Tibial nerve (tissue), 4 donors: ENCODE results near the gene NCEH1. TPM values are rescaled to one million over a fixed set of nuclear protein-coding genes. Genes with fewer than 3 reads are reported as not detected.

Experiments
- DNase-seq, 2 donors: peaks; one replicate each; pipeline ENCODE4 v3.0.0-alpha.2; 2019; ENCODE audit warnings: low spot score in 2 of 2
- H3K27ac ChIP-seq, 4 donors: fragments of 200-600 bp; sonication (generic) in 3 of 4; one replicate each; pipeline ENCODE4 v1.5.1; 2017 to 2019; ENCODE audit warnings: mild to moderate bottlenecking in 1 of 4
- H3K27me3 ChIP-seq, 2 donors: fragments of 200-600 bp; sonication (generic) in 1 of 2; one replicate each; pipeline versions ENCODE4 v1.5.1 to v1.6.0; 2017 to 2019
- H3K36me3 ChIP-seq, 3 donors: fragments of 200-600 bp; sonication (generic); one replicate each; pipeline ENCODE4 v1.5.1; 2018 to 2019
- H3K4me1 ChIP-seq, 4 donors: fragments of 200-600 bp; sonication (generic) in 3 of 4; one replicate each; pipeline ENCODE4 v1.5.1; 2017 to 2019
- H3K4me3 ChIP-seq, 4 donors: fragments of 200-600 bp; sonication (generic) in 3 of 4; one replicate each; pipeline ENCODE4 v1.5.1; 2017 to 2019; ENCODE audit warnings: mild to moderate bottlenecking in 1 of 4, moderate library complexity in 1 of 4
- H3K9me3 ChIP-seq, 4 donors: fragments of 200-600 bp; sonication (generic) in 3 of 4; one replicate each; pipeline ENCODE4 v1.5.1; 2017 to 2019
- EP300 ChIP-seq, 2 donors: sonication (generic); formaldehyde crosslinking; IDR thresholded peaks; one replicate each; pipeline ENCODE4 v1.6.1; 2017; ENCODE audit warnings: antibody characterized with exemption in 2 of 2, mild to moderate bottlenecking in 1 of 2
- POLR2A ChIP-seq, 2 donors: fragments of 450-650 bp; IDR thresholded peaks; one replicate each; pipeline ENCODE4 v1.6.1; 2017; ENCODE audit warnings: antibody characterized with exemption in 2 of 2, mild to moderate bottlenecking in 2 of 2, moderate library complexity in 2 of 2
- WGBS, 2 donors: methylation state at CpG; one replicate each; pipeline ENCODE4 v1.1.5; 2018; 5-methylcytosine and 5-hydroxymethylcytosine counted together
- total RNA-seq, 4 donors: library from RNA; depleted of rRNA; stranded (reverse); fragments of >200 nt; gene quantifications; one replicate each; pipeline ENCODE4 v1.1.0, GENCODE V29; 2016
- TF ChIP-seq, protein P1 (sequence below), 5 experiments: fragments of 200-600 bp in 3 of 5; fragments of 450-650 bp in 2 of 5; sonication (generic) in 3 of 5; IDR thresholded peaks; one replicate each; pipeline ENCODE4 v1.5.1; 2016 to 2019; ENCODE audit warnings: antibody characterized with exemption in 5 of 5, mild to moderate bottlenecking in 3 of 5, moderate library complexity in 2 of 5

NCEH1 gene
- total RNA-seq, 4 donors from 2014 or later, result 4.3 to 13.5 (median 5.5) TPM

DNA sequence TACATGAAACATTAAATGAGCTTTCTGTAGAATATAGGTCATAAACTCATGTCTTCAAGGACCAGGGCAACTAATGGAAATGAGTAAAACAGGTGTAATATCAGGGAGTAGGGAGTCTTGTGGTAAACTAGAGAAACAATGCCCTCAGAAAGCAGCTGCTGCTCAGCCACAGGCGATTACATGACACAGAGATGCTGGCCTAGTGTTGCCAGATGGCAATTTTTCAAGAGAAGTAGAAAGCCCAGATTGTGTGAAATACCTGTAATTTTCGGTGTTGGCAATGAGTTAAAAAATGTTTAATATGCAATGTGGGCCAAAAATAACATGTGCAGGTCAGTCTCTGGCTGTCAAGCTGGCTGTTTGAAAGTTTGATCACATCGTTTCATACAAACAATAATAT is 23.4 kb downstream of the NCEH1 start:
- Histone ChIP-seq H3K9me3 (no peaks in the 10 kb centered on the region), H3K27ac (no peak overlapping the region), H3K27me3 (no peaks in the 10 kb centered on the region), H3K36me3 (no peaks in the 10 kb centered on the region), H3K4me3 (no peak overlapping the region), H3K4me1 (peaks cover 0 to 2% (median 0%) of the 10 kb centered on the region in 4 donors)
- WGBS, 2 donors, result 67 to 71% methylated on average over 3 of the region's 3 CpGs
- DNase-seq, result no peak
- no peak for TF ChIP-seq EP300 (IDR thresholded peaks at IDR 0.05)

DNA sequence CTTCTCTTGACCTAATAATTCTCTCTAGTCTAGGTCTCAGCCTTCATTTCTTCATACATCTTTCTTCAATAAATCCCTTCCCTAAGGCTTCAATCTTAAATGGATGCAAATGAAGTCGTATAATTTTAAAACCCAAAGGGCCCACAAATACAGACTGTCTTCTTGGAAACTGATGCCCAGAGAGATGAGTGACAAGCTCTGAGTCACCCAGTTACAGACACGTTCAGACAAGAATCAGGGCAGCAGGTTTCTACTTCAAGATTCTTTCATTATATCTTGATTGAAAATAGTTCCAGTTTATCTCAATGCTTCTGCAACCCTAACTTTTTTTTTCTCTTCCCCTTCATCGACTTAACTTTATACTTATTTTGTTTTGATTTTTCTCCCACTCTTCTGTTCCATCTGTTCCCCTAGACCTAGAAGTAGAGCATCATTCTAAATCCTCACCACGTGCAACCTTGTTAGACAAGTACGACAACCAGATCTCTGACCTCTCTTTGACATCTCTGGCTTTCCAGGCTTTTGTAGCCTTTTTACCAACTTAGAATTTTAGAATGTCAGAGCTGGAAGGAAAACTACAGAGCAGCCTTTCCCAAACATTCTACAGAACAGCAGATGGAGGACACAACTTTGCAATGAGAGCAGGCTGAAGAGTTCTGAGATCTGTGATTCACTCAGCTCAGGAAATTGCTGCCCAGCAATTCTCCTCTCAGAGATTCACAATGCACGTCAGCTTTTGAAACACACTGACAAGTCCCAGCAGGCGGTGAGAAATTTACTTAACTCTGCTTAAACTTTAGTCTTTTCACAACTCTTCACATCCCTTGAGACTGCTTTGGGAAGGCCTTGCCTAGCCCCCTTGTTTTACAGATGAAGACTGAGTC is 25.3 kb downstream of the NCEH1 start:
- Histone ChIP-seq H3K27ac (no peak overlapping the region), H3K4me3 (no peak overlapping the region), H3K36me3 (no peaks in the 10 kb centered on the region), H3K9me3 (no peaks in the 10 kb centered on the region), H3K4me1 (no peaks in the 10 kb centered on the region), H3K27me3 (no peaks in the 10 kb centered on the region)
- no peak for DNase-seq
- WGBS, 2 donors, result 80 to 83% methylated on average over 7 of the region's 7 CpGs
- TF ChIP-seq, protein P1, sequence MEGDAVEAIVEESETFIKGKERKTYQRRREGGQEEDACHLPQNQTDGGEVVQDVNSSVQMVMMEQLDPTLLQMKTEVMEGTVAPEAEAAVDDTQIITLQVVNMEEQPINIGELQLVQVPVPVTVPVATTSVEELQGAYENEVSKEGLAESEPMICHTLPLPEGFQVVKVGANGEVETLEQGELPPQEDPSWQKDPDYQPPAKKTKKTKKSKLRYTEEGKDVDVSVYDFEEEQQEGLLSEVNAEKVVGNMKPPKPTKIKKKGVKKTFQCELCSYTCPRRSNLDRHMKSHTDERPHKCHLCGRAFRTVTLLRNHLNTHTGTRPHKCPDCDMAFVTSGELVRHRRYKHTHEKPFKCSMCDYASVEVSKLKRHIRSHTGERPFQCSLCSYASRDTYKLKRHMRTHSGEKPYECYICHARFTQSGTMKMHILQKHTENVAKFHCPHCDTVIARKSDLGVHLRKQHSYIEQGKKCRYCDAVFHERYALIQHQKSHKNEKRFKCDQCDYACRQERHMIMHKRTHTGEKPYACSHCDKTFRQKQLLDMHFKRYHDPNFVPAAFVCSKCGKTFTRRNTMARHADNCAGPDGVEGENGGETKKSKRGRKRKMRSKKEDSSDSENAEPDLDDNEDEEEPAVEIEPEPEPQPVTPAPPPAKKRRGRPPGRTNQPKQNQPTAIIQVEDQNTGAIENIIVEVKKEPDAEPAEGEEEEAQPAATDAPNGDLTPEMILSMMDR (IDR thresholded peaks at IDR 0.05), result no peak
- TF ChIP-seq EP300 (IDR thresholded peaks at IDR 0.05) (no peak), POLR2A (IDR thresholded peaks at IDR 0.05) (no peak)

DNA sequence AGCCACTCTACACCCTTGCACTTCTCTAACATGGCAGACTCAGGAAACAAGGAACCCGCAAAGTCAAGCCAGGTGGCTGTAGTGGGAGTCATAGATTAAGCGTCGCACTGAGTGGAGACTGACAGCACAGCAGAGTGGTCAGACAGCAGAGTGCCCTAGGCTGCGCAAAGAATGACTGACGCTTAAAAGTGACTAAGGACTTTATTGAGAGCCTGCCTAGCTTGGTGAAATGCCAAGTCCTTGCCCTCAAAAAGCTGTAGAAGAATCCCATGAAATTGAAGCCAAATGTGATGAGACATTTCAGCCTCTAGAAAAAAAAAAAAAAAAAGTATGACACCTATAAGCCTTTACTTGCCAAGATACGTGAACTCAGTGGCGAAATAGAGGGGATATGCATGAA is 30.2 kb downstream of the NCEH1 start:
- 93 to 95% methylated on average over 7 of the region's 7 CpGs for WGBS, 2 donors
- Histone ChIP-seq H3K4me3 (no peak overlapping the region), H3K27ac (no peak overlapping the region), H3K36me3 (no peaks in the 10 kb centered on the region), H3K9me3 (no peaks in the 10 kb centered on the region), H3K4me1 (peaks cover 0 to 7% (median 0%) of the 10 kb centered on the region in 4 donors), H3K27me3 (no peaks in the 10 kb centered on the region)
- no peak for DNase-seq
- TF ChIP-seq POLR2A (IDR thresholded peaks at IDR 0.05) (no peak), EP300 (IDR thresholded peaks at IDR 0.05) (no peak)
- TF ChIP-seq, protein P1 (IDR thresholded peaks at IDR 0.05), result no peak

DNA sequence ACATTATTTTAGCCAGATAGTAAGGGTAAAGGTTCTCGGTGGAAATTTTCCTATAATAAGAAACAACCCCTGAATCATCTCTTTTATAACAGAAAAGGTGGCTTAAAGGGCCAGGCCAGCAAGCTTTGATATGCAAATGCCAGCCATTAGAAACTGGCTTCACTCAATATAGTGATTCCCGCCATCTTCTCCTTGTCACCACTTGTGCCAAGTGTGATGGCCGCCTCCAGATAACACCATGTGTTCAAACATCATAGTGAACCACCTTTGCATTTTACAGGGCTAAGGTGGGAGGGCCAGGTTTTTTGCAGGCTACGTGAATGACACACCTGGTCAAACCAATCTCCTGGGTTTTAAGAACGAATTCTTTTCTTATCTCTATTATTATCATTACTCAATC is 31.3 kb downstream of the NCEH1 start:
- no peak overlapping the region for H3K27ac ChIP-seq
- 94 to 95% methylated on average over 5 of the region's 5 CpGs for WGBS, 2 donors
- H3K4me1 ChIP-seq, result peaks cover 0 to 7% (median 0%) of the 10 kb centered on the region in 4 donors
- no peak overlapping the region for H3K4me3 ChIP-seq
- no peaks in the 10 kb centered on the region for H3K36me3 ChIP-seq
- no peaks in the 10 kb centered on the region for H3K9me3 ChIP-seq
- no peaks in the 10 kb centered on the region for H3K27me3 ChIP-seq
- TF ChIP-seq POLR2A (IDR thresholded peaks at IDR 0.05) (no peak), EP300 (IDR thresholded peaks at IDR 0.05) (no peak)
- TF ChIP-seq, protein P1 (IDR thresholded peaks at IDR 0.05), result no peak
- DNase-seq, result no peak

DNA sequence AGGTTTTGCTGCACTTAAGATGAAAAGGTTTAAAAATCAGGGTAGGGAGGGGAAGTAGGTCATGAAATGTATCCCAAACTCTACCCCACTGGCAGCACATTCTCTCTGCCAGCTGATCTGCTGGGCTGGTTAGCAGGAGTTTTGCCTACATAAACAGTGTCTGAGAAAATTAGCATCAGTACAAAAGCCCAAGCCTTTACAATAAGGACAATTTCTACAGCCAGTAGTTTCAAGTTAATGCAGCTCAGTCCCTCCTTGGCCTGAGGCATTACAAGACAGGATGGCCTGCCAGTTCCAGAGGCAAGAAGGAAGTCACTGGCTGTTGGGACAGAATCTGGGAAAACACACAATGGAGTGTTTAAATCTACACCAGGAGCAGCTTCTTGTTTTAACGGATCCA is 32.8 kb downstream of the NCEH1 start:
- H3K27me3 ChIP-seq, result no peaks in the 10 kb centered on the region
- DNase-seq, result no peak
- H3K4me1 ChIP-seq, result peaks cover 0 to 14% (median 0%) of the 10 kb centered on the region in 4 donors
- 33 to 37% methylated on average over 1 of the region's 1 CpG for WGBS, 2 donors
- no peak overlapping the region for H3K27ac ChIP-seq
- H3K9me3 ChIP-seq, result no peaks in the 10 kb centered on the region
- TF ChIP-seq POLR2A (IDR thresholded peaks at IDR 0.05) (no peak), EP300 (IDR thresholded peaks at IDR 0.05) (no peak)
- TF ChIP-seq, protein P1 (IDR thresholded peaks at IDR 0.05), result no peak
- H3K4me3 ChIP-seq, result no peak overlapping the region
- no peaks in the 10 kb centered on the region for H3K36me3 ChIP-seq
